Loucy (cell line): ENCODE measurements around the gene PLPP3.

Experiments
- H2AFZ ChIP-seq: fragments of 200-600 bp; sonication (generic); 2 replicates; pipeline ENCODE4 v1.6.0; 2016; ENCODE audit warnings: antibody characterized with exemption, mild to moderate bottlenecking, low read length, moderate library complexity
- H3F3A ChIP-seq: fragments of 200-600 bp; 2 replicates; pipeline ENCODE4 v1.6.0; 2016; ENCODE audit warnings: antibody characterized with exemption, low read depth, mild to moderate bottlenecking
- H3K27me3 ChIP-seq: fragments of 200-600 bp; sonication (generic); 2 replicates; pipeline ENCODE4 v1.6.1; 2014; ENCODE audit warnings: low read length, mild to moderate bottlenecking; ENCODE audit not compliant: insufficient read depth, poor library complexity, severe bottlenecking
- H3K36me3 ChIP-seq: fragments of 200-600 bp; sonication (generic); 2 replicates; pipeline ENCODE4 v1.6.1; 2016; ENCODE audit warnings: low read length; ENCODE audit not compliant: insufficient read depth
- H3K4me1 ChIP-seq: fragments of 200-600 bp; sonication (generic); 2 replicates; pipeline ENCODE4 v1.5.1; 2014; ENCODE audit warnings: low read length, mild to moderate bottlenecking; ENCODE audit not compliant: insufficient read depth, poor library complexity, severe bottlenecking
- H3K4me2 ChIP-seq: fragments of 200-600 bp; sonication (generic); 2 replicates; pipeline ENCODE4 v1.6.0; 2014; ENCODE audit warnings: antibody characterized with exemption, low read length, low read depth, mild to moderate bottlenecking; ENCODE audit not compliant: poor library complexity, severe bottlenecking
- H3K4me3 ChIP-seq: fragments of 200-600 bp; sonication (generic); 2 replicates; pipeline ENCODE4 v1.5.1; 2014; ENCODE audit warnings: low read length, mild to moderate bottlenecking, mixed read lengths; ENCODE audit not compliant: poor library complexity, severe bottlenecking
- H3K79me2 ChIP-seq: fragments of 200-600 bp; sonication (generic); 2 replicates; pipeline ENCODE4 v1.6.1; 2014; ENCODE audit warnings: low read length; ENCODE audit not compliant: insufficient read depth
- H3K9ac ChIP-seq: fragments of 200-600 bp; sonication (generic); 2 replicates; pipeline ENCODE4 v1.6.0; 2014; ENCODE audit warnings: mild to moderate bottlenecking, low read depth, low read length, moderate library complexity; ENCODE audit not compliant: poor library complexity, severe bottlenecking
- H3K9me2 ChIP-seq: fragments of 200-600 bp; sonication (generic); replicated peaks from 2 replicates; pipeline ENCODE4 v1.6.1; 2016; ENCODE audit warnings: low read depth, low read length, mixed read lengths
- H3K9me3 ChIP-seq: fragments of 200-600 bp; sonication (generic); 2 replicates; pipeline ENCODE4 v1.6.1; 2014; ENCODE audit warnings: mild to moderate bottlenecking, antibody characterized with exemption, low read length, low read depth; ENCODE audit not compliant: insufficient read depth
- H4K20me1 ChIP-seq: fragments of 200-600 bp; sonication (generic); 2 replicates; pipeline ENCODE4 v1.6.0; 2014; ENCODE audit warnings: antibody characterized with exemption, low read length, mild to moderate bottlenecking; ENCODE audit not compliant: insufficient read depth, poor library complexity, severe bottlenecking
- EZH2phosphoT487 ChIP-seq: fragments of 200-600 bp; IDR thresholded peaks from 2 replicates; pipeline ENCODE4 v1.6.1; 2018; ENCODE audit warnings: antibody characterized with exemption, mild to moderate bottlenecking, moderate library complexity, borderline replicate concordance
- TF ChIP-seq, protein P1 (sequence below): fragments of 200-600 bp; sonication (generic); conservative IDR thresholded peaks from 2 replicates; pipeline ENCODE4 v1.5.1; 2014; ENCODE audit warnings: mild to moderate bottlenecking, antibody characterized with exemption, low read length

Gene PLPP3

DNA sequence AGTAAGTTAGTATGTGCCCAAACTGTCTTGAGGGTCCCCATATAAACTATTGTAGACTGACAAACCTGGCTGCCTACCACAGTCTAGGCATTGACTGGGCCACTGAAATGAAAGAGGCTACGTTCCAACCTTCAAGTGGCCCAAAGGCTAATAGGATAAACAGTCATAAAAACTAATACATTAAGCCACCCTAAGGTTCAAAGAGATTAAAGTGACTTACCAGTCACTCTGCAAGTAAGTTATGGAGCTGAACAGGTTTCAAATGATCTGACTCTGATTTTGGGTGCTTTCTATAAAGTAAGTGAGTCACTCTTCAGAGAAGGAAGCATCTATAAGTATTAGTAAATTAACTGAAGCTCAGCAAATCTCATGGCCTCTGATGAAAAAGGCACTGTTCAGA, 38.0 kb downstream of the PLPP3 start:
- H3K4me2 ChIP-seq = no peak overlapping the region
- TF ChIP-seq EZH2phosphoT487 = no peak
- TF ChIP-seq, protein P1, sequence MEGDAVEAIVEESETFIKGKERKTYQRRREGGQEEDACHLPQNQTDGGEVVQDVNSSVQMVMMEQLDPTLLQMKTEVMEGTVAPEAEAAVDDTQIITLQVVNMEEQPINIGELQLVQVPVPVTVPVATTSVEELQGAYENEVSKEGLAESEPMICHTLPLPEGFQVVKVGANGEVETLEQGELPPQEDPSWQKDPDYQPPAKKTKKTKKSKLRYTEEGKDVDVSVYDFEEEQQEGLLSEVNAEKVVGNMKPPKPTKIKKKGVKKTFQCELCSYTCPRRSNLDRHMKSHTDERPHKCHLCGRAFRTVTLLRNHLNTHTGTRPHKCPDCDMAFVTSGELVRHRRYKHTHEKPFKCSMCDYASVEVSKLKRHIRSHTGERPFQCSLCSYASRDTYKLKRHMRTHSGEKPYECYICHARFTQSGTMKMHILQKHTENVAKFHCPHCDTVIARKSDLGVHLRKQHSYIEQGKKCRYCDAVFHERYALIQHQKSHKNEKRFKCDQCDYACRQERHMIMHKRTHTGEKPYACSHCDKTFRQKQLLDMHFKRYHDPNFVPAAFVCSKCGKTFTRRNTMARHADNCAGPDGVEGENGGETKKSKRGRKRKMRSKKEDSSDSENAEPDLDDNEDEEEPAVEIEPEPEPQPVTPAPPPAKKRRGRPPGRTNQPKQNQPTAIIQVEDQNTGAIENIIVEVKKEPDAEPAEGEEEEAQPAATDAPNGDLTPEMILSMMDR = no peak
- H3K4me1 ChIP-seq = no peaks in the 10 kb centered on the region
- H3K27me3 ChIP-seq = no peaks in the 10 kb centered on the region
- no peaks in the 10 kb centered on the region for H3F3A ChIP-seq
- no peak overlapping the region for H3K4me3 ChIP-seq
- H3K9ac ChIP-seq = no peak overlapping the region
- no peak overlapping the region for H2AFZ ChIP-seq
- no peaks in the 10 kb centered on the region for H3K36me3 ChIP-seq
- no peaks in the 10 kb centered on the region; the same call in 1 of the 2 replicates for H3K9me3 ChIP-seq
- no peaks in the 10 kb centered on the region for H3K79me2 ChIP-seq
- no peaks in the 10 kb centered on the region for H3K9me2 ChIP-seq
- H4K20me1 ChIP-seq = no peaks in the 10 kb centered on the region

DNA sequence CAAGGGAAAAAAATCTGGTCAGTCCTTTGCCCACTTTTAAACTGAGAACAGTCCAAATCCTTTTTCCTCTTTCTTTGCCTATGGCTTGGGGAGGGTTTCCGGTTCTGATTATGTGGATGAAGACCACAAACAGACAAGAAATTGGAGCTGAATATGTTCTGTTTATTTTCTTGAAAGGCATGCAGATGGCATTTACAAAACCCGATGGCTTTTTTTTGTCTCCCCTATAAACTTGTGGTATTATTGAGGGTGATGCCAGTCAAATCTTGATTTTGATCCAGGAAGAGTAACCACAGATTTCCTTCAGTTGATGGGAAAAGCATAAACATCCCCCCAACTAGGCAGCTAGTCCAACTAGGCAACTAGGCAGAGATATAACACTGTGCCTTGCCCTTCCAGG, 38.9 kb downstream of the PLPP3 start:
- Histone ChIP-seq H3K9ac (no peak overlapping the region), H3K9me3 (no peaks in the 10 kb centered on the region; the same call in 1 of the 2 replicates), H2AFZ (no peak overlapping the region), H3K4me1 (no peaks in the 10 kb centered on the region), H3K79me2 (no peaks in the 10 kb centered on the region), H3K9me2 (no peaks in the 10 kb centered on the region), H3K4me3 (no peak overlapping the region), H3K4me2 (no peak overlapping the region), H4K20me1 (no peaks in the 10 kb centered on the region), H3K36me3 (no peaks in the 10 kb centered on the region), H3F3A (no peaks in the 10 kb centered on the region), H3K27me3 (no peaks in the 10 kb centered on the region)
- TF ChIP-seq, protein P1 = no peak
- TF ChIP-seq EZH2phosphoT487 = no peak

DNA sequence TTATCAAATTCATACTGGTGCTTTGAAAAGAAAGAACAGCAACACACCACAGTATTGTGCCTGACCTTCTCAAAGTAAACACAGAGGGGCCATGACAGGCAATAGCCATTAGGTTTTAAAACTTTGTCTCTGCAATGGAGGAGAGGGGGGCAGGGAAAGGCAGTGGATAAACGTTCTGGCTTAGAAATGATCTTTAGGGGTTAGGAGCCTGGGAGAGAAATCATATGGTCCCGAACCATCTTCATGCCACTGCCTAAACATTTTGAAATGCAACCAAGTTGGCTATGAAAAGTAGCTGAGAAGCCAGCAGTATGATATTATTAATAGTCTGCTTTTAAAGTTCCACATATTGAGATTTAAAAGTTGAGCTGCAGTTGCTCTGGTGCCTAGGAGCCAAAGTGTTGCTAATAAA, 39.8 kb downstream of the PLPP3 start:
- H3K9me3 ChIP-seq = no peaks in the 10 kb centered on the region; the same call in 1 of the 2 replicates
- no peak overlapping the region for H3K9ac ChIP-seq
- TF ChIP-seq, protein P1 = no peak
- H3K79me2 ChIP-seq = no peaks in the 10 kb centered on the region
- H3K36me3 ChIP-seq = no peaks in the 10 kb centered on the region
- H3K27me3 ChIP-seq = no peaks in the 10 kb centered on the region
- no peak overlapping the region for H3K4me3 ChIP-seq
- H3K4me2 ChIP-seq = no peak overlapping the region
- H2AFZ ChIP-seq = no peak overlapping the region
- no peaks in the 10 kb centered on the region for H3F3A ChIP-seq
- H4K20me1 ChIP-seq = no peaks in the 10 kb centered on the region
- H3K4me1 ChIP-seq = no peaks in the 10 kb centered on the region
- H3K9me2 ChIP-seq = no peaks in the 10 kb centered on the region
